ENCODE data around the gene IRF2. TPM values are rescaled to one million over a fixed set of nuclear protein-coding genes. Genes with fewer than 3 reads are reported as not detected.

IRF2 gene
- total and polyA plus RNA-seq, 2 of the 8 experiments (the other 6 are each of a cell fraction or from before 2014, with no cell fraction given), result 13.8 to 17.0 TPM

DNA sequence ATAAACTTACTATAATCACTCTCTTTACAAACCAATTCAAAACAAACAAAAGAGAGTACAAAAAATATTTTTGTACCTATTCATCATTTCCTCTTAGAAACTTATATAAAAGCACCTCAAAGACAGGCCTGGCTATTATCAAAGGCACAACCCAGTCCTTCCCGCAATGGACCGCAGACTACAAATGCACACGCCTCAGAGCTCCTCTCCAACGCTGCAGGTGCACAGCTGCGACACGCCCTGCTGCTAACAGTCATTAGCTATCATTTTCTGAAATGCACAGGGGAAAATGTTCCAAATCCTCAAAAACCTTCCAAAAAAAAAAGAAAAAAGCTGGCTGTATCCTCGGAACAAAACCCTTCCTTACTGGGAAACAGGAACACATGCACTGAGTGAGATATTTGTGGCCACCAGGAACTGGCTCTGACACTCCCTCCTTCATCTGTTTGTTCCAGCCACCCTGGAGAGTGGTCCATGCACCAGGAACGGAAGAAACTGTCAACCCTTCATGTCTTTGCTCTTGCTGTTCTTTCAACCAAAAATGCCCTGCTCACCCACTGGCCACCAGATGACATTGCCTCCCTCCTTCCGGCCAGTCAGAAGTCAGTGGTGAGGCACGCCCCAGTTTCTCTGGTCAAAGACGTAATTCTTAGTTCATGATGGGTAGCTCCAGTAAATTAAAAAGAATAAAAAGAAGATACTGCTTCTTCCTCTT, 16.7 kb downstream of the IRF2 start:
- Histone ChIP-seq H4K5ac (ENCODE audit: insufficient read length, low read depth, low read length) (no peak overlapping the region), H2BK5ac (ENCODE audit: low read depth, low read length) (no peak overlapping the region), H2BK15ac (ENCODE audit: low read length) (no peak overlapping the region), H3K79me2 (ENCODE audit: control insufficient read depth in 1 of 2, insufficient read depth in 2 of 2, low read length in 2 of 2) (peaks cover 0 to 87% of the 10 kb centered on the region in 2 experiments; a peak in 3 of 4 replicates), H3K18ac (ENCODE audit: extremely low read depth, low read length) (no peak overlapping the region), H3K56ac (replicated peaks; ENCODE audit: insufficient read length, low read depth, low read length) (no peak overlapping the region), H2BK20ac (ENCODE audit: low read length) (no peak overlapping the region), H2BK120ac (replicated peaks; ENCODE audit: low read depth, low read length) (no peak overlapping the region), H3K4me2 (ENCODE audit: insufficient read depth in 1 of 2, low read depth in 2 of 2, low read length in 2 of 2) (no peak overlapping the region), H2AFZ (ENCODE audit: low read length) (no peak overlapping the region), H2BK12ac (ENCODE audit: low read depth, low read length) (no peak overlapping the region), H3K79me1 (ENCODE audit: low read depth, low read length) (peaks cover 6% of the 10 kb centered on the region; the same call in 1 of the 2 replicates), H3K9ac (replicated peaks in 1 of 4; ENCODE audit: extremely low read depth in 1 of 4, low read depth in 3 of 4, low read length in 3 of 4) (no peak overlapping the region), H3K36me3 (ENCODE audit: control insufficient read depth in 2 of 4, insufficient read depth in 4 of 4, low read length in 3 of 4) (no peaks in the 10 kb centered on the region), H4K8ac (ENCODE audit: extremely low read depth, insufficient read depth, low read length) (no peak overlapping the region), H3K23ac (ENCODE audit: insufficient read length) (no peak overlapping the region), H3K4ac (replicated peaks; ENCODE audit: insufficient read length, low read depth, low read length) (no peak overlapping the region), H4K20me1 (replicated peaks in 1 of 2; ENCODE audit: control insufficient read depth in 1 of 2, insufficient read depth in 2 of 2, low read length in 2 of 2) (peaks cover 3 to 5% of the 10 kb centered on the region in 2 experiments), H4K91ac (replicated peaks; ENCODE audit: insufficient read length, low read length) (no peak overlapping the region), H3K27me3 (replicated peaks in 1 of 4; ENCODE audit: control insufficient read depth in 3 of 4, extremely low read depth in 1 of 4, insufficient read depth in 3 of 4, low read length in 3 of 4) (no peaks in the 10 kb centered on the region), H2AK5ac (ENCODE audit: low read depth, low read length) (no peak overlapping the region), H3K23me2 (ENCODE audit: low read depth, low read length) (no peaks in the 10 kb centered on the region), H3K14ac (ENCODE audit: insufficient read length) (no peak overlapping the region), H3K4me1 (replicated peaks in 1 of 4; ENCODE audit: control insufficient read depth in 3 of 4, insufficient read depth in 4 of 4, low read length in 3 of 4) (peaks cover 4 to 25% (median 14%) of the 10 kb centered on the region in 4 experiments; a peak in 6 of 7 replicates), H3K27ac (ENCODE audit: low read depth, low read length) (no peak overlapping the region), H3K4me3 (ENCODE audit: extremely low read depth in 1 of 4, insufficient read depth in 2 of 4, low read depth in 3 of 4, low read length in 4 of 4) (no peak overlapping the region), H3K9me3 (ENCODE audit: insufficient read depth in 2 of 2, low read depth in 1 of 2, low read length in 1 of 2) (no peaks in the 10 kb centered on the region)
- FAIRE-seq, result no peak
- WGBS, 2 experiments (ENCODE audit: extremely low coverage in 1 of 2, insufficient coverage in 1 of 2, insufficient read length in 1 of 2, insufficient replicate concordance in 2 of 2, low coverage in 1 of 2, low lambda C conversion rate in 2 of 2, missing lambda C conversion rate in 1 of 2), result 93% methylated on average over 11 of the region's 11 CpGs; no CpG with 5 or more reads in 1 of the 2 experiments
- POLR2A ChIA-PET (ENCODE audit: partially characterized antibody), result interaction anchor here (0.9 to 1.1 kb wide), 2 partner anchors 9 to 1013 kb away, joined by 3 read pairs; partner anchors contain the start of gene CDKN2AIP
- TF ChIP-seq SIRT6 (IDR thresholded peaks at IDR 0.05; ENCODE audit: low read length) (no peak), PHF8 (conservative IDR thresholded peaks at IDR 0.05; ENCODE audit: low read depth, low read length) (no peak), KDM5A (IDR thresholded peaks at IDR 0.05; ENCODE audit: low read length) (no peak), CHD1 (IDR thresholded peaks at IDR 0.05; ENCODE audit: low read depth, low read length) (no peak), TEAD4 (IDR thresholded peaks at IDR 0.05; ENCODE audit: low read depth, low read length) (no peak)
- TF ChIP-seq, protein P1, sequence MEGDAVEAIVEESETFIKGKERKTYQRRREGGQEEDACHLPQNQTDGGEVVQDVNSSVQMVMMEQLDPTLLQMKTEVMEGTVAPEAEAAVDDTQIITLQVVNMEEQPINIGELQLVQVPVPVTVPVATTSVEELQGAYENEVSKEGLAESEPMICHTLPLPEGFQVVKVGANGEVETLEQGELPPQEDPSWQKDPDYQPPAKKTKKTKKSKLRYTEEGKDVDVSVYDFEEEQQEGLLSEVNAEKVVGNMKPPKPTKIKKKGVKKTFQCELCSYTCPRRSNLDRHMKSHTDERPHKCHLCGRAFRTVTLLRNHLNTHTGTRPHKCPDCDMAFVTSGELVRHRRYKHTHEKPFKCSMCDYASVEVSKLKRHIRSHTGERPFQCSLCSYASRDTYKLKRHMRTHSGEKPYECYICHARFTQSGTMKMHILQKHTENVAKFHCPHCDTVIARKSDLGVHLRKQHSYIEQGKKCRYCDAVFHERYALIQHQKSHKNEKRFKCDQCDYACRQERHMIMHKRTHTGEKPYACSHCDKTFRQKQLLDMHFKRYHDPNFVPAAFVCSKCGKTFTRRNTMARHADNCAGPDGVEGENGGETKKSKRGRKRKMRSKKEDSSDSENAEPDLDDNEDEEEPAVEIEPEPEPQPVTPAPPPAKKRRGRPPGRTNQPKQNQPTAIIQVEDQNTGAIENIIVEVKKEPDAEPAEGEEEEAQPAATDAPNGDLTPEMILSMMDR (IDR thresholded peaks at IDR 0.05; ENCODE audit: control extremely low read depth in 1 of 3, insufficient read depth in 1 of 3, low read depth in 1 of 3, low read length in 3 of 3), result peak in 1 of 3 experiments; percentile 7; a peak in 1 of 4 replicates
- DNase-seq (ENCODE audit: low read depth in 1 of 2, low spot score in 2 of 2), result no peak
- CTCF ChIA-PET (ENCODE audit: partially characterized antibody), result interaction anchor here (0.6 to 1.1 kb wide), 4 partner anchors 10 to 193 kb away, joined by 3 to 4 read pairs (median 3); no protein-coding TSS in a partner anchor
